Loucy (cell line): ENCODE measurements around the gene LGALS9.

Experiments used
- CTCF ChIP-seq: fragments of 200-600 bp; sonication (generic); conservative IDR thresholded peaks from 2 replicates; pipeline ENCODE4 v1.5.1; 2014; ENCODE audit warnings: mild to moderate bottlenecking, antibody characterized with exemption, low read length
- EZH2phosphoT487 ChIP-seq: fragments of 200-600 bp; IDR thresholded peaks from 2 replicates; pipeline ENCODE4 v1.6.1; 2018; ENCODE audit warnings: antibody characterized with exemption, mild to moderate bottlenecking, moderate library complexity, borderline replicate concordance

GRCh38 chr17:27615121-27615520 lies 15.9 kb upstream of the LGALS9 start:
- TF ChIP-seq CTCF (no peak), EZH2phosphoT487 (no peak)
